Glomerular visceral epithelial cell (primary cell): ENCODE measurements around the gene CENPT.
A peak's percentile ranks its signal among the peaks of the same experiment; 100 is the strongest.

Experiments
- DNase-seq: peaks from one replicate; pipeline ENCODE4 v3.0.0-alpha.2; 2016; ENCODE audit errors: extremely low spot score

The CENPT gene

DNA sequence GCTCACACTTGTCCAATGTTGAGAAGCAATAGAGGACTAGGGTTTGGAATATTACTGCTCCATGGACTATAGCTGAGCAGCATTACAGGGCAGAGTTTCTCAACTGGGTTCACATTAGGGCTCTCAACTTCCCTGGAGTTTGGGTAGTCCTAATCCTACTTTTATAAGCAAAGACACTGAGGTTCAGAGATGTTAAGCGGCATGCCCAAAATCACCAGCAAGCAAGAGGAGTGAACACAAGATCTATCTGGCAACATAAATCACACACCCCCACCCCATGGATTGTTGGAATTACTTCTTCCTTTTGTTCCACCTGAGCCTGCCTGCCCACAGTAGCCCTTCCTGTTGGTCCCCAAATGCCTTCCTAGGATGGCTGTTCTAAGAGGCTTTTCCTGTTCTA is 35.6 kb downstream of the CENPT start:
- no peak for DNase-seq

DNA sequence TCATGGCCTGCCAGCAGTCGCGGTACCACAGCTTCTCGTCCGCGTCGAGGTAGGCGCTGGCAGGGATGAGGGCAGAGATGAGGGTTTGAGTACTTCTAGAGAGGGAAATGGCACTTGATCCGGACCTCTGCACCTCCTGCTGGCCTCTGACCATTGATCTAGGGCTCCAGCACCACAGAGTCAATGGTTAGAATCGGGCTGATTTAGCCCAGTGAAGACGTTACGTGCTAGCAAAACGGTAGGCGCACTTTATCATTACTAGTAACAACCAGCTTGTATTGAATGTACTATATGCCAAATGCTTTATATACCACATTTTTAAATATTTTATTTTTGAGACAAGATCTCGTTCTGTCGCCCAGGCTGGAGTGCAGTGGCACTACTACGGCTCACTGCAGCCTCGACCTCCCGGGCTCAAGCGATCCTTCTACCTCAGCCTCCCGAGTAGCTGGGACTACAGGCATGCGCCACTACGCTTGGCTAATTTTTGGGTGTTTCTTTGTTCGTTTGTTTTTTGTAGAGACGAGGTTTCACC is 40.3 kb downstream of the CENPT start:
- no peak for DNase-seq

DNA sequence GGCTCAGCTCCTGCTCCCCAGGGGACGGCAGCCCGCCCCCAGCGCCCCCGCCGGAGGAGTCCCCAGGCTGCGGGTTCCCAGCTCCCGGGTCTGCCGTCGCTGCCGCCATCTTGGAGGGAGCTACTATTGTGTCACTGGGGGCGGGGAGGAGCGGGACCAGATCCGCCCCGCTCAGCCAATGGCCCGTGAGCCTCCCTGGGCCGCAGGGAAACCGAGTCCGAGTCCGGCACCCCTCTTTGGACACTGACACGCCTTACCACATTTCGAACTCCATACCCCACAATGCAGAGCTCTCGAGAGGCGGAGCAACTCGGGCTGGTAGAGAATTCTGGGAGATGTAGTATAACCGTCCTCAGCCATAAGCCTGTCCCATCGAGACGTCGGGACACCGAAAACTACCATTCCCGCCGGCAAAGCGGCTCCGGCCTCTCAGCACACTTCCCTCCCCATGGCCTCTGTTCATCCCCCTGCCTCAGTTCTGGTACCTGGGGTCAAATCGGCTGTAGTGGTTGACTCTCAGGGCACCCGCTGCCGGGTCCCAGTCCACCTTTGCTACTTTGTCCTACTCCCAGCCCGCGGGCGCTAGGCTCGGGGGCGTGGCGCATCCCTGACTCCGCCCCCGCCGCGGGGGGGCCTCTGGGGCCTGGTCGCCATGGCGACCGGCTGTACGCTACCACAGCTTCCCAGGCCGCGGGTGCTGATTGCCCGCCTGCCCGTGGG is 40.9 kb downstream of the CENPT start, which contains the start of the genes RANBP10 and TSNAXIP1:
Gene RANBP10, minus strand, starts transcription at position 133 of the 720 bp plus-strand sequence. Its CDS starts 24 bp downstream, at position 109.
Gene TSNAXIP1, plus strand, starts transcription at position 462 of the 720 bp plus-strand sequence. CDS start 261 bp downstream, outside the sequence.
- peak; percentile 98 for DNase-seq

DNA sequence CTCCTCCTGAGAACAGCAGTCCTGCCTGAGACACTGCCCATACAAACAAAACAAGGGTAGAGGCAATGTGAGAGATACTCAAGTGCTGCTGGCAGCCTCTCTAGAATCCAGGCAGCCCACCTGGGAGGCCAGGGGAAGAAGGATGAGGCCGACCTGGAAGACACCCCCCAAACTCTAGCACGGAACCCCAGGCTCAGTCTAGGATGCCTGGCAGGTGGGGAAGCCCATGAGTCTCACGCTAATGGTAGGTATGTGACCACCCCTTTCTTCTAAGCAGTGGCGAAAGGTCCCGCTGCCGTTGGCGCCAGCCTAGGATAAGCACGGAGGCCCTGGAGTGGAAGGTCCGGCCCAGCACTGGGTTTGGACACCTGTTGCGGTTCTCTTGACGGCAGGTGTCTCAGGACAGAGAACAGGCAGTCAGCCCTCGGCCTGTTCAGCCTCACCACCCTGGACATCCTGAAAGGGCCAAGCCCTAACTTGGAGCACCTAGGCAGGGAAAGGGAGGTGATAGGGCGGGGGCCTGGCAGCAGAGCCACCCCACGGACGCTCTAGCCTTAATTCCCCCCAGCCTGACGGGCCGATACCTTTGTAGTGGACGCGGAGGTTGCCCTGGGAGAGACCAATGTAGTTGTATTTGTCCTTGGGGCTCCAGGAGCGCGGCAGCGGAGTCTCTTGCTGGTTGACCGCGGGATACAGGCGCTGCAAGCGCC is 41.6 kb downstream of the CENPT start:
- no peak for DNase-seq

DNA sequence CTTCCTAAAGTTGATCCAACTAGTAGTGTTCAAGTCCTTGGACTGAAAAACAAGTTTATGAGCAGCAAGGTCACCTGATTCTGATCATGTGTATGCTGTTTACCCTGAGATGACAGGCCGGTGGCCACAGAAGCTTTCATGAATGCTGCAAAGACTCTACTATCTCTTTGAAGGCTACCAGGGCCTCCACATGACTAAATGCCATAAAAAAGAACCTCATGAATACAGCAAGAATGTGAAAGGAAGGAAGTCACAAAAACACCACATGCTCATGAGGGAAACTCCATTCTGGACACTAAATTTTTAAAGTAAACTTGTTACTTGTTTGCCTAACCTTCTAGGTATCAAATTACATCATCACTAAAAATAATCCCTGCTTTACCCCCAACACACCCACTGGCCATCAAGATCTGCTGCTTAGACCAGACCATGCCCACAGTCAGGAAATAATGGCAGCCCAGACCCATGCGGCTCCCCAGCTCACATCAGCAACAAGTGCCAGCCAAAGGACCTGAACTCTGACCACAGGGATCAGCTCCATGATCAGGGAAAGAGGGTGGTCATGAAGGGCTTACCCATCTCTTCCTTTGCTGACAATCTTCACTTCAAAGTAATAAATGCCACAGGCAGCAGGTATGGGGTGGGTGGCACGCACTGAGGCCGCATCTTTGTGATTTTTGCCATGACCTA is 42.5 kb downstream of the CENPT start:
- DNase-seq, result no peak

DNA sequence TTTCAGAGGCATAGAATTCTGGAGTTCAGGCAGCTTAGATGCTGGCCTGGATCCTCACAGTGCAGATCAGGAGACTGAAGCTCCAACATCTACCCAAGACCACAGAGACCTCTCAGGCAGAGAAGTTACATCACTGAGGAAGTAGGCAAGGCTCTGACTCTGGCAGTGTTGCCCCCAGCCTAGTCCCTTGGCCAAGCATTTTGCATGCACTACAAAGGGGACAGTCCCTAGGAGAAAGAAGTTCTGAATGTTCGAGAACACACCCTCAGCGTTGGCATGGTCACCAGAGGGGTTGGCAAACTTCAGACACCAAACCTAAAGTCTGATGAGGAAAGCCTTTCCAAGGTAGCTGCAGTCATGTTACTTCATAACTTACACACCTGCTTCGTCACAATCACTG is 43.6 kb downstream of the CENPT start:
- DNase-seq, result no peak

DNA sequence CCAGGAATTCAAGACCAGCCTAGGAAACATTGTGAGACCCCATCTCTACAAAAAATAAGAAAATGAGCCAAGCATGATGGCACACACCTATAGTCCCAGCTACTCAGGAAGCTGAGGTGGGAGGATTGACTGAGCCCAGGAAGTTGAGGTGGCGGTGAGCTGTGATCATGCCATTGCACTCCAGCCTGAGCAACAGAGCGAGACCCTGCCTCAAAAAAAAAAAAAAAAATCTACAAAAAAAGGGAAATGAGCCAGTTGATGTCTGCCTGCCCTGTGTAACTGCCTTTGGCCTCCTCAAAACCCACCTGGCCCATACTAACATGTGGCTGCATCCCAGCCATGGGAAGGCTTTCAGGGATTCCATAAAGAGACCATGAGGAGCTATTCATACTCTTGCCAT is 45.6 kb downstream of the CENPT start:
- DNase-seq, result no peak

DNA sequence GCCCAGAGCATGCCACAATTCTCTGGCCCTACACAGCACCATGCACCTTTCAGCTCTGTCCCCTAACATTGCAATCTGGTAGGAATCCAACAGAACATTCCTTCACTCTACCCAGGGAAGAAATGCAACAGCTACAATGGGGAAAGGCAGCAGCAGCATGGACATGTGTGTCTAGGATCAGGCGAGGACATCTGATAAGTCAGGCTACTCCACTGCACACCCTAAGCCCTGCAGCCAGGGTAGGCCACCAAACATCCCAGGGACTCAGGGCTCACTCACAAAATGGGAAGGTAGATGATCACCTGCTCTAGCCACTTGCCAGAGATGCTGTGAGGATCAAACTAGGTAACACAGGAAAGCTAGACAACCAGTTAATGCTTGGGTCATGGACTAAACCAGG is 46.3 kb downstream of the CENPT start:
- no peak for DNase-seq

DNA sequence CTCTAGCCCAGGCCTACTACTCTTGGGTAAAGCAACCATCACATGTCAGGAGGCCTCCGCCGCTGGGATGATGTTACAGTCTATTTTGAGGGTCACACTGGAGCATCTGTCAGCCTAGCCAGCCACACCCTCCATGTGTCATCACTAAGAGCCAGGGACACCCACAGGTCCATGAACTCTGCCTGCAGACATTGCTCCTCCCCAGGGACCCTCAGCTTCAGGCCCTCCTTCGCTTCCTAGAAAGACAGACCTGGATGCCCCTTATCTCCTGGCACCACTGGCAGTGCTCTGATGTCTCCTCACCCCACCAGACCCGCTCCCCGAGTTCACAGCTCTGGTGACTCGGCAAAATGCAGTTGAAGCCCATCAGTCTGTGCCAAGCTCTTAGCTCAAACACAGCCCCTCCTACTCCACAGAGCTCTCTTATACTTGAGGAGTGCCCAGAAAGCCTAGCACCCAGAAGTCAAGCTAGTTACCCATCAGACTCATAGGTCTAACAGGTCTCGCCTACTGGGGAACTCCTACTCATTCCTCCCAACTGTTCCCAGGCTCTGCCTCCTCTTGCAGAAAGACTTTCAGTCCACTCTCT is 47.1 kb downstream of the CENPT start:
- DNase-seq, result no peak

DNA sequence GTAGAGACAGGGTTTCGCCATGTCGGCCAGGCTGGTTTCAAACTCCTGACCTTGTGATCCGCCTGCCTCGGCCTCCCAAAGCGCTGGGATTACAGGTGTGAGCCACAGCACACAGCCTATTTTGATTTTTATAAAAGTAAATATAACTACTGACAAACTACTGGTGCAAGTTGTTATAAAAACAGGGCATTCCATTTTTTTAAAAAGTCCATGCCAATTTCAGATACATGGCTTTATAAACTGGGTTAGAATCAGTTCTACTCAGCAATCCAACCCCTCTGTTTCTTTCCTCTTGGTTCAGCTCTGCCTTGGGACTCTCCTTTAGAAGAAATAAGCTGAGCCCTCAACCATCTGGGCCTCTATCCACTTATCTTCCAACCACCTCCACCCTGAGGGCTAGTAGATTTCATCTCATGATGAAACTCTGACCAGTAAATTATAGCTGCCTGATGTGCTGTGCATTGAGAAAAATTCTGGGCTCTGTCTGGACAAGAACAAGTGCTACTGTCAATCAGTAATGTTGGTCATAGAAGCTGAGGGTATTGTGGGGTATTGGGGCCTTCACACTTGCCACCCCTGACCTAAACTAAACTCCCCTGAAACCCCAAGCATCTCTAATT is 51.3 kb downstream of the CENPT start:
- DNase-seq, result no peak

DNA sequence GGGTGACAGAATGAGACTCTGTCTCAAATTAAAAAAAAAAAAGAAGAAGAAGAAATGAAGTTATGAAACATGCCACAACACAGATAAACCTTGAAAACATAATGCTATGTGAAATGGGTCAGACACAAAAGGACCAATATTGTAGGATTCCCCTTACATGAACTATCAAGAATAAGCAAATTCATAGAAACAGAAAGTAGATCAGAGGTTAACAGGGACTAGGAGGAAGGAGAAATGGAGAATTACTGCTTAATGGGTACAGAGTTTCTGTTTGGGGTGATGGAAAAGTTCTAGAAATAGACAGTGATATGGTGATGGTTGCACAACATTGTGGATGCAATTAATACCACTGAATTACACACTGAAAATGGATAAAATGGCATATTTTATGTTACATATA is 57.4 kb downstream of the CENPT start:
- DNase-seq, result no peak

DNA sequence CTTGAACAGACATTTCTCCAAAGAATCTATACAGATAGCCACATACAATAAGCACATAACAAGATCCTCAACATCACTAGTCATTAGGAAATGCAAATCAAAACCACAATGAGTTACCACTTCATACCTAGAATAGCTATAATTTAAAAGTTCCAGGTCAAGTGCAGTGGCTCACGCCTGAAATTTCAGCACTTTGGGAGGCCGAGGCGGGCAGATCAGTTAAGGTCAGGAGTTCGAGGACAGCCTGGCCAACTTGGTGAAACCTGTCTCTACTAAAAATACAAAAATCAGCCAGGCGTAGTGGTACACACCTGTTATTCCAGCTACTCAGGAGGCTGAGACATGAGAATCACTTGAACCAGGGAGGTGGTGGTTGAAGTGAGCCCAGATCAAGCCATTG is 61.0 kb downstream of the CENPT start:
- DNase-seq, result no peak

DNA sequence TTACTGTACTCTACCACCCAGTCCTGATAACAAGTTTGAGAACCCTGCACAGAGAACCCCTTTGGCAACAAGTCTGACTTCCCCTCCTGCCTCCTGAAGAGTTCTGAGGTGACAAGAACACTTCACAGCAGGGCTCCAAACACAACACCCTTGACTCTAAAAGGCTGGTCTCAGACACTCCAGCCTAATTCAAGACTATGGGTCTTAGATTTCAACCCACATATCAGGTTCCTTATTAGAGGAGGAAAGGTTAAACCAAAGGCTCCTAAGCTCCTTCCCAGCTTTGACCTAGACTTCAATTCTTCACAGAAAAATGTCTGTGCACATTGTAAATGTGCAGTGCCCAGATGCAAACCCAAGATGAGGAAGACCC is 64.2 kb downstream of the CENPT start:
- no peak for DNase-seq

DNA sequence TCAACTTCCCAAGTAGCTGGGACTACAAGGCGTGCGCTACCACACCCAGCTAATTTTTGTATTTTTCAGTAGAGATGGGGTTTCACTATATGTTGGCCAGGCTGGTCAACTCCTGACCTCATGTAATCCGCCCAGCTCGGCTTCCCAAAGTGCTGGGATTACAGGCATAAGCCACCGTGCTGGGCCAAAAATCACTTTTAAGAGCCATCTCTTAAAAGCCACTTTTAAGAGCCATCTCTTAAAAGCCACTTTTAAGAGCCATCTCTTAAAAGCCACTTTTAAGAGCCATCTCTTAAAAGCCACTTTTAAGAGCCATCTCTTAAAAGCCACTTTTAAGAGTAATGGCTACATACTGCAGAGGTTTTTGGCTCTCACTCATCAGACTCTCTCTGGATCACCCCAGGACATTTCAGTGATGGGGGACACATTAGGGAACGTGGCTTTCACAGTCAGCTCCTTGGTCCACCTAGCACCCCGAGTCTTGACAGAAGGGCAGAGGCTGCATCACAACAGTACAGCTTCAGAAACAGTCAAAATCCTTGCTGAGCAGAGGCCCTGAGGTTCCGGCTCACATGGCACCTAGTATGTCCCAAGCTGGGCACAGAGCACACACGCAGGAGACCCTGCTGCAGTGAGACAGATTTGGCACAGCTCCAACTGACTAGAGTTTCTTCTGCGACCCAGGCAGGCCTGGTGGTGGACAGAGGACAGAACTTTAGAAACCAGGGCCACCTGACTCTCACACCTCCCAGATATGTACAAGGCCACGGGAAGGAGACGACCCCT is 64.7 kb downstream of the CENPT start:
- DNase-seq, result no peak

DNA sequence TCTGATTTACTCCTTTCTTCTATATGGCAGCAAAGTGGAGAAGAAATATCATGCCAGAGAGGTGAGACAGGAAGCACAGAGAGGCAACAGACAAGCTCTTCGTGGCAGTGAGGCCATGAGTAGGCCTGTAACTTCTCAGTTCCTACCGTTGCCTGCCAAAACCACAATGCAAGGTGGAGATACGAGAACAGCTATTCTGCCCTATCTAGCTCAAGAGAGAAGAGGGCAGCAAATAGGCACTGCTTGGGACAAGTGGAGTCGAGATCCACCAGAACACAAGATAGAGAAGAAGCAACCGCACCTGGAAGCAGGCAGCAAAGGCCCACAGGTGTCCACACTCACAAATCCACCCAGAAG is 66.0 kb downstream of the CENPT start:
- DNase-seq, result no peak

DNA sequence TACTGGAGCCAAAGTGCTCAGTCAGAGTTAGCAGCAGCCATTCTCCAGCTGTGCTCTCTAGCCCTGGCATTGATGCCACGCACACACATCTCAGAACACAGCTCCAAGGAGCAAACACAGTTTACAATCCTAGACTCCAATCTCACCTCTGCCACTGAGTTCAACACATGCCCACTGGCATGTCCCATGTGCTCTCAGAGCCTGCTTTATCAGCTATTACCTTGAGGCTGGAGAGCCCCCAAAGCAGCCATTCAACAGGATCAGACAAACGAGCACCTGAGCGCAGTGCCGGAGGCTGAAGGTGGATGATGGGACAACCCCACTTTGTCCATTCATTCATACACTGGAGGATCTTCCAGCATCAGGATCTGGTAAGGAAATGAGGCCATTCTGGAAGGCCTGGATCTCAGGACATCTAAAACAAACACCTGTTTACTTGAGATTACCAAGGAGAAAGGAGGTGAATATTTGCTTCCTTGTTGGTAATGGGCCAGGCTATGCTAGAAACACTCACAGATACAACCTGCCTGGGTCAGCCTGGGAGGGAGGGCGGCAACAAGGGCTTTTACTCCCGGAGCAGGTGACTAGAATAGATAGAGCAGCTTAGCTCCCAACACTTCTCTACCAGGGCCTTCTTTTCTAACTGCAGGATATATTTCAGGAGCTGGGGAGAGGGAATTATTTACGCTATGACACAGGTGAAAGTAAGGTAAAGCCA is 66.5 kb downstream of the CENPT start:
- no peak for DNase-seq

DNA sequence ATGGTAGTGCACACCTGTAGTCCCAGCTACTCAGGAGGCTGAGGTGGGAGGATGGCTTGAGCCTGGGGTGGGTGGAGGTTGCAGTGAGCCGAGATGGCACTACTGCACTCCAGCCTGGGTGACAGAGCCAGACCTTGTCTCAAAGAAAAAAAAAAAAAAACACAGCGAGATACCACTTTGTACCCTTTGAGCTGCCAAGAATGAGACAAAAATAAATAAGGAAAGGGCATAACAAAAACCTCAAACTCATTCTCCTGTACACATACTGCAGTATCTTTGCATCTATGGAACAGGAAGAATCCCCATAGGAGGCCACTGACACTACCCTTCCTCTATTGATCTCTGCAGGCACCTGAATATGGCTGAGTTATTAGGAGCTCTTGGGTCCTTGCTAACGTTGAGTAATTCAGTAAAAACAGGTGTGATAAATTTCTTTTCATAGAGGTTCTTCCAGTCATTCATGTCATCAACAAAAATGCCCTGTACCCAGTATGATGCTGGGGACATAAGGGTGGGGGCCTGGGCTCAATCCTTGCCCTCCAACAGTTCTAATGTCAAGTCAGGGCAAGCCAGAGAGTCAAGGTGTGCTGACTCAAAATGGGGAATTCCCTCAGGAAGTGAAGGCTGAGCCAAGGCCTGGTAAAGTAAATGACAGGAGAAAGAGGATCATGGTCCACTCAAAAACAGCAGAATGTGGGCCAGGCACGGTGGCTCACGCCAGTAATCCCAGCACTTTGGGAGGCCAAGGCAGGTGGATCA is 68.1 kb downstream of the CENPT start:
- no peak for DNase-seq
